HG02642 (cell line): ENCODE measurements around the gene PSMD10.
A peak's percentile ranks its signal among the peaks of the same experiment; 100 is the strongest.

Source experiments
- ATAC-seq: cut with Tn5 transposase; IDR thresholded peaks from one replicate; pipeline ENCODE4 v1.9.1; 2021; ENCODE audit warnings: mild to moderate bottlenecking; ENCODE audit not compliant: unreplicated experiment, poor library complexity

The PSMD10 gene, protein sequence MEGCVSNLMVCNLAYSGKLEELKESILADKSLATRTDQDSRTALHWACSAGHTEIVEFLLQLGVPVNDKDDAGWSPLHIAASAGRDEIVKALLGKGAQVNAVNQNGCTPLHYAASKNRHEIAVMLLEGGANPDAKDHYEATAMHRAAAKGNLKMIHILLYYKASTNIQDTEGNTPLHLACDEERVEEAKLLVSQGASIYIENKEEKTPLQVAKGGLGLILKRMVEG

GRCh38 chrX:108091264-108091877 lies at the start of gene PSMD10, which contains the start of gene ATG4A:
PSMD10 (minus strand) TSS chrX:108091542; CDS start chrX:108091520, 22 bp downstream.
ATG4A (plus strand) TSS chrX:108091778; CDS start chrX:108091827, 49 bp downstream.
- peak; percentile 98 for ATAC-seq

DNA sequence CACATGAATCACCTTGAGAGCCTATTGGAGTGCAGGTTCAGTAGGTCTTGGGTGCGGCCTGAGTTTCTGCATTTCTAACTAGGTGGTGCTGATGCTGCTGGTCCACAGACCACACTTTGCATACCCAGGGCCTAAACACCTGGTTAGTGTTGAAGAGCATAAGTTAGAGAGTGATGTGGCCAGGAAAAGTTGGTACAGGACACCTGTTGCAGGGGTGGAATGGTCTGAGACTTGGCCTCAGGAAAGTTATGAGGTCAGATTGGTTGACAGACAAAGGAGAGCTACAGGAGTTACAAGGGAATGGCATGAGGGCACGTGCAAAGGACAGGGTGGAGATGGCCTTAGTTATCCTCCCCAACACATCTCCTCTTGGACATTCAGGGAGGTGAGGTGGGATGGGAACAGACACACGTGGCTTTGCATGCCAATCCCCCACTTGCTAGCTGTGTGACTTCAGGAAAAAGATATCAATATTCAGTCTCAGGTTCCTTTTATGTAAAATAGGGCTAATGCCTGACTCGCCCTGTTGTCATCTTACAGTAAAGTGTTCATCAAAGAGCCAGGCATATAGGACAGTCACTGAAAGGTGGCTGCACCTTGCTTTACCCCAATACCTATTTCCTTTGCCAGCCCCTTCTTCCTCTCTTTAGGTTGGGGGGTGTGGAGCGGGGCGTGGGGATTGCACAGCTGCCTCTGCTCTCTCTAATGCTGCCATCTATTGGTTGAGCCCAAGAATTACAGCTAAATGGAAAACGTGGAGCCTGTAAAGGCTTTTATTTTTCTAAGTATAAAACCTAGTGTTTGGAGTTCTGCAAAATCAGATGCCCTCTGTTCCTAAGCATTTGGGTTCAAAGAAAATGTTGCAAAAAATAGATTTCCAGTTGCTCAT lies 47.7 kb upstream of the PSMD10 start:
- no peak for ATAC-seq

DNA sequence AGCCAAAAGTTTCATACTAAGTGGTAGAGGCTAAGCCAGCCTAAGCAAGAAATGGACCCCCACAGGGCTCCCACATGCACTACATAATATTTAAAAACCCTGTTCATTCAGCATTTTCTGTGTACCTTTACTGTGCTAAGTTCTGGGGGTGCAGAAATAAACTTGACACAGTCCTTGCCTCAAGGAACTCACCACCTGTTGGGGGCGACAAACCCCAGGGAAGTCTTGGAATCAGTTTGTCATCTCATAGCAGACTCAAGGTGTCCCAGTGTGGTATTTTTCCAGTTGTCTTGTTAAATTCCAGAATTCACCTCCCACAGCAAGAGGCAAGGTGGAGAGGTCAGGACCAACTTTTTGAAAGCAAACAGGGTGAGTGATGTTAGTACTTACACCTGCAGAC lies 43.4 kb upstream of the PSMD10 start:
- ATAC-seq, result no peak

GRCh38 chrX:108132876-108133275 lies 41.5 kb upstream of the PSMD10 start:
- no peak for ATAC-seq

DNA sequence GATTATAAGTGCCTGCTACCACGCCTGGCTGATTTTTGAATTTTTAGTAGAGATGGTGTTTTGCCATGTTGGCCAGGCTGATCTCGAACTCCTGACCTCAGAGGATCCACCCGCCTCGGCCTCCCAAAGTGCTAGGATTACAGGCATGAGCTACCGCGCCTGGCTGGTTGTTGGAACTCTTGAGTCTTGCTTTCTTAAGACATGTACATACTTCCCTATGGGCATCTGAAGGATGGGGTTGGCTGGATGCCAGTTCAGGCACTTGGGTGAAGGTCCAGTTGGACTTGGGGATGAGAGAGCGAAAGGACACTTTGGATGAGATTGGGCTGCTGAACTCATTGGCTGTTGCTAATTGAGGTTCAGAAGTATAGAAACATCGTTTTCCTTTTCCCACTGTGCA lies 40.7 kb upstream of the PSMD10 start:
- no peak for ATAC-seq

GRCh38 chrX:108131471-108131870 lies 40.1 kb upstream of the PSMD10 start:
- no peak for ATAC-seq

DNA sequence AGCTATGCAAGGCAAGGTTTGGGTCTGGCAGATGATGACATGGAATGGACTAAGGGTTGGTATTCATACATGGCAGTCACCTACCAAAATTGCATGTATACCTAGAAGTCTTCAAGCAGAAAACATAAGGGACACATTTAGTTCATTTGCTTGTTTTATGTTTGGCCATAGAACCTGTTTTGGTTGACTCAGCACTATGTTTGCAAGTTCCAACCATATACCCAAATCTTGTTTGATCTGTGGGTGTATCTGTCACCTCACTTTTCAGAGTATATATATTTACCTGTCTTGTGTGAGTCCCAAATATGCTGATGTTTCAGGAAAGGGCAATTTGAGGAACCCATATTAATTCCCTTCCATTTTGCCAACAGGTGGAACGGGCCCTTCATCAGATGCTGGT lies 39.5 kb upstream of the PSMD10 start:
- no peak for ATAC-seq

DNA sequence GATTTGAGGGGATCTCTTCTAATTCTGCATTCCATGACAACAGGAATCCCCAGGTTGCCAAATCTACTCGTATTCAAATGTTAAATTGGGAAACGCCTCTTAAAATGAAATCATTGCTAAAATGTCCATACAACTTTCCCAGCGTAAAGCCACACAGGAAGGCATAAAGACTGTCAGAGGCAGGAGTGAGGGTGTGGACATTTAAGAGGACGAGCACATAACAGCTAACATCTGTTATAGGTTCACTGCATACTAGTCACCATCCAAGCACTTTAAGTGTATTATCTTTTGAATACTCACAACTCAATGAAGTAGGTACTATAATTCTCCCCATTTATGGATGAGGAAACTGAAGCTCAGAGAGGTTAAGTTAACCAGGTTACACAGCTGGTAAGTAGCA lies 35.8 kb upstream of the PSMD10 start:
- ATAC-seq, result no peak

- no peak for ATAC-seq
These were observed 35.3 kb upstream of the PSMD10 start for GRCh38 chrX:108126661-108127060.

DNA sequence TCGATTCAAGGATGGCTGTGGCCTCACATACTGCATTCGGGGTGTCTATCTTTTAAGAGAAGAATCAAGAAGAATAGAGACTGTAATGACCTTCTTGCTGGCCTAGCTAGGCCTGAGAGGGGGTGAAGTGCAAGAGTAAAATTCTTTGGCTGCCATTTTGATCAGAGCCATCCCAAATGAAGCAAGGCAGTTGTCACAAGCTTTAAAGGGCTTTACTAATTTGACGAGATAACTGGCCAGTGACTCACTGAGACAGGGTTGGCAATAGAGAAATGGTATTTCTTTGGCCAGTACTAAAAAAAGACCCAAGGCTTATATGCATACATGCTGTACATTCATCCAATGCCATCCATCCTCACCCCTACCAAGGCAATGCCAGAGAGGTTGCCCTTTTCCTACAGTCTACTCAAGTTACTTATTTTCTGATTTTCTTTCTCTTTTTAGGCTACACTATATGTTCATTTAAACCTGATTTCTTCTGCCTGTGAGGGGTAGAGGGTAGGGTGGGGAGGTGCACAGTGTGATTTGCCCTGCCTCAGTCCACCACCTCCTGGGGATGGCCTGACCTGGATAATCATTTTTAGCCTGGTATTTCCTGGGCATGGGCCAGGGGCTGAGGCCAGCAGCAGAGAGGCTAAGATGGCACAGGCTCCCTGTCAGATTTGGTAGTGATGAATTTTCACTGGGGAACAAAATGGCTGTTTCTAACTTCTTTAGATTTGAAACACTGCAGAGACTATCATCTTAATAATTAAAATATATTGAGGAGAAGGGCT lies 32.4 kb upstream of the PSMD10 start:
- ATAC-seq, result no peak

- ATAC-seq, result no peak
These were observed 31.4 kb upstream of the PSMD10 start for GRCh38 chrX:108122748-108123147.

DNA sequence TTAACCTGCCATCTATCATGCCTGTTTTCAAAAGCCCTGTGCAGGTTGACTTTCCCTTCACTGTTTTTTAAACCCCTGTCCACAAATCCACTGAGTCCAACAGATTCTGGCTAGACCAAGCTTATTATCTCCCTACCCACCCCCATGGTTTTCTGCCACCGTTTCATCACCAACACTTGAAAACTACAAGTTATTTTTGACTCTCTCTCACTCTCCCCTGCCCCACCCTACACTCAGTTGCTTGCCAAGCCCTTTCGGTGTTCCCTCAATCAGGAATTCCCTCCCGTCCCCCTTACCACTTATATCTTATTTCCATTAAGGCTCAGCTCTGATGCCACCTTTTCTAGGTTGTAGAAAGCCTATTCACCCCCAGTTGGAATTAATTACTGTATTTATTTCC lies 29.9 kb upstream of the PSMD10 start:
- no peak for ATAC-seq

DNA sequence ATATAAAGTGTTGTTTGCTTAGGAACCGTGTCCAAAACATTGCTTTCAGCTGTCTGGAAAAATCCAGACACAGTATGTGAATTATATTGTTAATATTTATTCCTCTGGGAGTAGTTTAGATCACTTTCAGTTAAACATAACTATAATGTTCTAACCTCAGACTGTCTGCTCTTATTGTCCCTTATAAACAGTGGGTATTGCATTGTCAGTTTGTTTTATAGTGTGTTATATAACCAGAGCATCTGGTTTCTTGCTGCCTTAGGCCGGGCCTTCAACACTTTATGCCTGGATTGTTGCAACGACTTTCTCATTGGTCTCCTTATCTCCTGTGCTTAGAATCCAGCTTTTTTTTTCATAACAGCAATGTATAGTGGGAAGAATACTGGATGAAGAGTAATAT lies 26.6 kb upstream of the PSMD10 start:
- ATAC-seq, result no peak

DNA sequence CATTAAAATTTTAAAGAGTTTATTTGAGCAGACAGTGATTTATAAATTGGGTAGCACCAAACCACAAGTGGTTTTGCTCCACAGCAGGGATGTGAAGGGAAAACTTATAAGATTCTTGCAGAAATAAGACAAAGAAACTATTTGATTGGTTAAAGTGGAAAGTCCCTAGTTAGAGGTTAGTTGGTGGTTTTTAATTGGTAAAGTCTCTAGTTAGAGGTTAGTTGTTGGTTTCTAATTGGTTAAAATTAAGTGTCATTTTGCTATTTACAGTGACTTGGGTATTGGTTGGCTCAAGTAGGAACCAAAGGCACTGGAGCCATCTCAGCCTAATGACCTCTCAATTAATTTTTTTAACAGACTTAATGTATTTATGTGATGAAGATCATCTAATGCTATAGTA lies 23.2 kb upstream of the PSMD10 start:
- no peak for ATAC-seq

DNA sequence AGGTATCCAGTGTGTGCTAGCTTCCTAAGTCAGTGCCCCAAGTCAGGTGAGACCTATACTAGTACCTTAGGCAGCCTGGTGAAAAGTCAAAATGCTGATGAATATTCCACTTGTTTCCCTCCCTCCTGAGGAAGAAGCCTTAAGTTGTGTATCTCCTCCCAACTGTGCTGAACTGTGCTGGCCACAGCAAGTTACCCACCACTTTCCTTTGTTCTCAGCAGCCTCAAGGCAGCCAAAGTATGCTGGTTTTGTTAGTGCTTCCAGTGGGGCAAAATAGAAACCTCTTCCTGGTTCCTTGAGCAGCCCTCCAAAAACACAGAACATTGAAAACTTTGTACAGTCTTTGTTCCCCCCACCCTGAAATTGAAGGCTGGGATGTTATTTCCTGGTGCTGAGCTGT lies 14.1 kb upstream of the PSMD10 start:
- no peak for ATAC-seq

GRCh38 chrX:108097380-108097779 lies 6.0 kb upstream of the PSMD10 start:
- no peak for ATAC-seq

- ATAC-seq, result peak; percentile 47
These were observed 543 bp upstream of the PSMD10 start for GRCh38 chrX:108091878-108092291.

DNA sequence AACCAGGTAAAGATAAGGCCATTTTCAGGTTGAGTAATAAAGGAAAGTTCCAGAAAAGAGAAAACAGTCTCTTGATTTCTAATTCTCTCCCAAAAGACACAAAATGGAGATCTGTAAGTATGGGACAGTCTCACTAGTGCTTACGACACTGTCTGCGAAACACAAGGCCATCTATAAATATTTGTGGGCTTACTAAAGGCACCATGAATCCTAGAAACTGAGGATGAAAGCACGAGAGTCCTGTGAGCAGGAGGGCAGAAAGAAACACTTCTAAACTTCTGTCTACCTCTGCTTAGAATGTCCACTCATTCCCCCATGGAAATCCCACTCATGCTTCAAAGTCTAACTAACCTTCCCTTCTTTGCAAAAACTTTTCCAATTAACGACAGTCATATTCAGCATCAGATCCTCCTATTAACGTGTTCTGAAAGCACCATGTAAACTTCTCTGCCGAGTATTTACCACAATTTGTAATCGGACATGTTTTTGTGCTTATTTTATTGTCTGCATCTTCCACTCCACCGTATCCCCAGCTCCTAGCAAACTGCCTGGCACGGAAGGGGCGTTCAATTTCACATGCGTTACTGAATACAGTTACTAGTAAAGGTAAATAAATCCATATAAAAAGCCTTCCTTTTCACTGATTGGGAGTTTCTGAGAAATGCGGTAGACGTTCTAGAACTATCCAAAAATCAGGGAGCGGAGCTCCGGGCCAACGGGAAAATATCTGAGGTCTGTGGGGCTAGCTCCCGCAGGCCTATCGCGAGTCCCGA lies 665 bp downstream of the PSMD10 start:
- ATAC-seq, result no peak

- ATAC-seq, result no peak
These were observed 2.8 kb downstream of the PSMD10 start for GRCh38 chrX:108088511-108088910.

DNA sequence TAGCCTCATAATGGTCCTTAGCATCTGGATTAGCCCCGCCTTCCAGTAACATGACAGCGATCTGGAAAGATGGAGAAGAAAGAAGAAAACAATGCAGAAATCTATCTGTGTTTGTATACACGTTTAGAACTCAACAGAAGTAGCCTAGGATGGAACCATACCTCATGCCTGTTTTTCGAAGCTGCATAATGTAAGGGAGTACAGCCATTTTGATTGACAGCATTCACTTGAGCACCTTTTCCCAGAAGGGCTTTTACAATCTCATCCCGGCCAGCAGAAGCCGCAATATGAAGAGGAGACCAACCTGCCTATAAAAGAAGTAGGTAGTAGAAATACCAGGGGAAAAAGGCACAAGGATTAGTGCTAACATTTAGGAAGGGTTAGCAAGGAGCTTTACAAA lies 3.5 kb downstream of the PSMD10 start:
- ATAC-seq, result no peak
